PFSK-1 (cell line): ENCODE measurements around the gene CREB1.

Experiments used
- FOXP2 ChIP-seq: optimal IDR thresholded peaks from 2 replicates; pipeline ENCODE3; 2011; ENCODE audit warnings: borderline replicate concordance, control low read depth, inconsistent platforms; ENCODE audit not compliant: insufficient read depth; ENCODE audit errors: extremely low read length, extremely low read depth
- POLR2AphosphoS5 ChIP-seq: IDR thresholded peaks from 2 replicates; pipeline ENCODE4 v1.6.1; 2012; ENCODE audit warnings: low read depth, mild to moderate bottlenecking, control low read depth, low read length, moderate library complexity

GRCh38 chr2:207514451-207514850 is 15.3 kb upstream of the CREB1 start:
- no peak for TF ChIP-seq FOXP2
- TF ChIP-seq POLR2AphosphoS5: no peak
